BJ (cell line): Measurements from ENCODE around the gene UBE2D3. TPM values are rescaled to one million over a fixed set of nuclear protein-coding genes. Genes with fewer than 3 reads are reported as not detected.

Experiments
- CTCF ChIA-PET: fragments of 350-600 bp; formaldehyde crosslinking; extraction: SDS; loops from one replicate; lab custom pipeline; 2021; ENCODE audit warnings: antibody characterized with exemption, inconsistent platforms; lab: Yijun Ruan, JAX
- POLR2A ChIA-PET: fragments of 300-600 bp; sonication (Branson Sonifier 250); formaldehyde crosslinking; extraction: SDS; loops from one replicate; lab custom pipeline; 2021; ENCODE audit warnings: antibody characterized with exemption; lab: Charles Lee
- DNase-seq: peaks from one replicate; pipeline ENCODE4 v3.0.0-alpha.2; 2011; ENCODE audit warnings: low read depth
- H3K27me3 ChIP-seq: 2 replicates; pipeline ENCODE4 v1.6.0; 2011; ENCODE audit warnings: low read length; ENCODE audit not compliant: control insufficient read depth, insufficient read depth
- H3K36me3 ChIP-seq: 2 replicates; pipeline ENCODE4 v1.5.1; 2011; ENCODE audit warnings: low read length; ENCODE audit not compliant: control insufficient read depth, insufficient read depth
- H3K4me3 ChIP-seq: 2 replicates; pipeline ENCODE4 v1.5.1; 2011; ENCODE audit warnings: low read depth, mild to moderate bottlenecking, control low read depth, low read length
- polyA plus RNA-seq: library from polyadenylated mRNA; depleted of rRNA; stranded (reverse); fragments of >200 nt; gene quantifications from 2 replicates; pipeline ENCODE4 v1.2.3, GENCODE V29; 2011
- TF ChIP-seq, protein P1 (sequence below): IDR thresholded peaks from 2 replicates; pipeline ENCODE4 v1.5.1; 2011; ENCODE audit warnings: low read depth, mild to moderate bottlenecking, control low read depth, inconsistent platforms, low read length, moderate library complexity; ENCODE audit not compliant: insufficient read depth

UBE2D3 gene
- polyA plus RNA-seq, 1 experiment: 298 TPM

GRCh38 chr4:102779204-102779603, 48.1 kb downstream of the UBE2D3 start:
- Histone ChIP-seq H3K36me3 (no peaks in the 10 kb centered on the region), H3K4me3 (no peak overlapping the region), H3K27me3 (no peaks in the 10 kb centered on the region)
- no peak for DNase-seq
- ChIA-PET CTCF (no interaction called here), POLR2A (no interaction called here)
- TF ChIP-seq, protein P1, sequence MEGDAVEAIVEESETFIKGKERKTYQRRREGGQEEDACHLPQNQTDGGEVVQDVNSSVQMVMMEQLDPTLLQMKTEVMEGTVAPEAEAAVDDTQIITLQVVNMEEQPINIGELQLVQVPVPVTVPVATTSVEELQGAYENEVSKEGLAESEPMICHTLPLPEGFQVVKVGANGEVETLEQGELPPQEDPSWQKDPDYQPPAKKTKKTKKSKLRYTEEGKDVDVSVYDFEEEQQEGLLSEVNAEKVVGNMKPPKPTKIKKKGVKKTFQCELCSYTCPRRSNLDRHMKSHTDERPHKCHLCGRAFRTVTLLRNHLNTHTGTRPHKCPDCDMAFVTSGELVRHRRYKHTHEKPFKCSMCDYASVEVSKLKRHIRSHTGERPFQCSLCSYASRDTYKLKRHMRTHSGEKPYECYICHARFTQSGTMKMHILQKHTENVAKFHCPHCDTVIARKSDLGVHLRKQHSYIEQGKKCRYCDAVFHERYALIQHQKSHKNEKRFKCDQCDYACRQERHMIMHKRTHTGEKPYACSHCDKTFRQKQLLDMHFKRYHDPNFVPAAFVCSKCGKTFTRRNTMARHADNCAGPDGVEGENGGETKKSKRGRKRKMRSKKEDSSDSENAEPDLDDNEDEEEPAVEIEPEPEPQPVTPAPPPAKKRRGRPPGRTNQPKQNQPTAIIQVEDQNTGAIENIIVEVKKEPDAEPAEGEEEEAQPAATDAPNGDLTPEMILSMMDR: no peak

DNA sequence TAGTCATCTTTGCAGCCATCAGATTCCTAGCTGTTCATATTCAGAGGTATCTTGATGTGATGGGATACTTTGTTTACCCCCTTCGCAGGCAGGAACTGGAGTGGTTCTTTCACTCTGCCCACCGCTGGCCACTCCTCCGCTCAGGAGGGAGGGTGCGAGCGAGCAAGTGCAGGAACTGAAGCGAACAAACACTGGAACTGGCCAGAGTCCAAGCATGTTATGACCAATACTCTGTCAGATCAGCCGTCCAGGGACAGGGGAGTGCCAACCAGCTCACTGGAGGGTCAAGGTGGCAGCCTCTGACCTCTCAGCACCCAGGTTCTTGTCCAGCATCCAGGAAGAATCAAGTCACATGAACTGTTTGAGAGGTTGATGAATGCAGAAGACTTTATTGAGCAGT, 48.6 kb downstream of the UBE2D3 start:
- DNase-seq: no peak
- H3K36me3 ChIP-seq: no peaks in the 10 kb centered on the region
- TF ChIP-seq, protein P1: no peak
- no peaks in the 10 kb centered on the region for H3K27me3 ChIP-seq
- ChIA-PET POLR2A (no interaction called here), CTCF (no interaction called here)
- no peak overlapping the region for H3K4me3 ChIP-seq

- no peak overlapping the region for H3K4me3 ChIP-seq
- TF ChIP-seq, protein P1: no peak
- H3K36me3 ChIP-seq: no peaks in the 10 kb centered on the region
- ChIA-PET POLR2A (no interaction called here), CTCF (no interaction called here)
- no peak for DNase-seq
- H3K27me3 ChIP-seq: no peaks in the 10 kb centered on the region
These were observed 51.5 kb downstream of the UBE2D3 start for GRCh38 chr4:102775805-102776204.

DNA sequence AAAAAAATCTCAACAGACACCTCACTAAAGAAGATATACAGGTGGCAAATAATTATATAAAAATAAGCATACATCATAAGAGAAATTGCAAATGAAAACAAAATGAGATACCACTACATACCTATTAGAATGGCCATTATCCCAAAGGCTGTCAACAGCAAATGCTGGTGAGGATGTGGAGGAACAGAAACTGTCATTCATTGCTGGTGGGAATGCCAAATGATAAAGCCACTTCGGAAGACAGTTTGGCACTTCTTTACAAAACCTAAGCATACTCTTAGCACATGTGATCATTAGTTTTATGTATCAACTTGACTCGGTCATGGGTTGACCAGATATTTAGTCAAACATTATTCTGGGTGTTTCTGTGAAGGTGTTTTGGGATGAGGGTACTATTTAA, 53.1 kb downstream of the UBE2D3 start:
- no peaks in the 10 kb centered on the region for H3K36me3 ChIP-seq
- TF ChIP-seq, protein P1: no peak
- no peak for DNase-seq
- no peak overlapping the region for H3K4me3 ChIP-seq
- ChIA-PET POLR2A (interaction anchor here (0.6 kb wide), 1 partner anchor 9 kb away, joined by 4 read pairs; no protein-coding TSS in a partner anchor), CTCF (interaction anchor here (1.1 kb wide), 1 partner anchor 9 kb away, joined by 3 read pairs; no protein-coding TSS in a partner anchor)
- no peaks in the 10 kb centered on the region for H3K27me3 ChIP-seq

DNA sequence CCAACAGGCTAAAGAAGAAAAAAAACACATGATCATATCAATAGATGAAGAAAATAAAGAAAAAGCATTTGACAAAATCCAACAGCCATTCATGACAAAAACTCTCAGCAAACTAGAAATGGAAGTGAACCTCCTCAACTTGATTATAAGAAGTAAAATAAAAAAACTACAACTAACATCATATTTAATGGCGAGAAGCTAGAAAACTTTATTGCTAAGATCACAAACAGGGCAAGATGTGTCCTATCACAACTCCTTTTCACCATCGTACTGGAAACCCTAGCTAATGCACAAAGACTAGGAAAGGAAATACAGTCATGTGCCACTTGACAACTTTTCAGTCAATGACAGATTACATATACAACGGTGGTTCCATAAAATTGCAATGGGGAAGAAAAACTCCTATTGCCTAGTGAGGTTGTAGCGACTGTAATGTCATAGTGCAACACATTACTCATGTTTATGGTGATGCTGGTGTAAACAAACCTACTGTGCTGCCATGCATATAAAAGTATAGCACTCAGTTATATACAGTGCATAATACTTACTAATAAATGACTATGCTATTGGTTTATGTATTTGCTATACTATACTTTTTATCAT, 54.5 kb downstream of the UBE2D3 start:
- H3K4me3 ChIP-seq: no peak overlapping the region
- no peaks in the 10 kb centered on the region for H3K36me3 ChIP-seq
- ChIA-PET POLR2A (no interaction called here), CTCF (interaction anchor here (1.1 kb wide), 1 partner anchor 8 kb away, joined by 3 read pairs; no protein-coding TSS in a partner anchor)
- DNase-seq: no peak
- no peaks in the 10 kb centered on the region for H3K27me3 ChIP-seq
- TF ChIP-seq, protein P1: no peak
